Putamen (tissue), 1 donor: ENCODE data around the gene RASD2.

ENCODE experiments used
- DNase-seq: peaks from one replicate; pipeline ENCODE4 v3.0.0-alpha.2; 2016; ENCODE audit warnings: low spot score

The RASD2 gene

DNA sequence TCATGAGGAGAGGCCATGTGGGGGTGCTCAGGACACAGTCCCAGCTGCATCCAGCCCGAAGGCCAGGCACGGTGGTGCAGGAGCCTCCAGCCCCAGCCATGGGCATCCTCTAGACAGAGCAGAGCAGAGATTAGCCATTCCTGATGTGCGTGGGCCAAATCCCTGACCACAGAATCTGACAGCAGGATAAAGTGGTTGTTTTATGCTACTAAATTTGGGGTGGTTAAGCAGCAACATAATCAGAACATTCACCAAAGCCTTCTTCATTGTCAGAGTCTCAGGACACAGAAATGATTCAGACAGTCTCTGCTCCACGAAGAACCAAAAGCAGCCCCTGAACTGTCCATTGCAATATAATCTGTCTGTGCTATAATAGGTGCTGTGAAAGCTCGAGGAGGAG lies 19.7 kb downstream of the RASD2 start:
- no peak for DNase-seq

DNA sequence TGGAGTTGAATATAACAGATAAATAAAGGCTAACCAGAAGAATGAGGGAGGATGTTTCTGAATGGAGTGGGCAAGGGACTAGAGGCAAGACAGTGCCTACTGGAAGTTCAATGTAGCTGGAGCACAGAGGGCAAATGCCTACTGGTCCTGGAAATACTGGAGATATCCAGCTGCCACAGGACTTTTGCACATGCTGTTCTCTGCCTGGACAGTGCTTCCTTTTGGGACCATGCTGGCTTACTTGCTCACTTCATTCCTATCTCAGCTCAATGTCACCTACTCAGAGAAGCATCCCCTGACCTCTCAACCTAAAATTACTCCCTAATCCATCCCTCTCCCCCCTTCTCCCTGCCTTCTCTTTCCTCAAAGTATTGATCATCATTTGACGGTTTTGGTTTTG lies 20.2 kb downstream of the RASD2 start:
- DNase-seq: no peak

DNA sequence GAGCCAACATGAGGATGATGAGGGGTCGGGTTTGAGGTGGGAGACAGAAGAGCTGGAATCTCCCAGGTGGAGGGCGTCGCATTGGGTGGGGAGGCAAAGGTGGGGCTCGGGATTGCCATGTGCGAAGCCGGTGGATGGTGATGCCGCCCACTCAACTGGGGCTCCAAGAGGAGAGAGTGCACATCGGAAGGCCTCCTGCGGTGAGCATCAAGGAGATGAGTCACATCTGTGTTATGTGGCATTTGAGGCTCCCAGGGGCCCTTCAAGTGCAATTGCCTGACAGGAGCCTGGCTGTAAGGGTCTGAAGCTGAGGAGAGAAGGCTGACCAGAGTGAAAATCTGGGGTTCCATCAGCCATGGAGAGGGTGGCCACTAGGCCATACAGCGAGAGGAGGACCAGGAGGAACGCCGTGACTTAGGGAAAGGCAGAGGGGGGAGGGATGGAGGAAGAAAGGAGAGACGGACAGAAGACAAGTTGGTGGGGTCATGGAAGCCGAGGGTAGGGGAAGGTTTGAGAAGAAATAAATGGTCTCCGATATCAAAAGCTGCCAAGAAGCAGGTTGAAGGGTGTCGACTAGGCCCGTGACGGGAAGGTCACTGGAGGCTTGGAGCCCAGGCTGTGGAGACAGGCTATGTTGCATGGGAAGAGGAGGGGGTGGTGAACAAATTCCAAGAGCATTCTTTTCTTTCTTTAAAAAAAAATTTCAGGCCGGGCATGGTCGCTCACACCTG lies 21.3 kb downstream of the RASD2 start:
- DNase-seq: no peak

DNA sequence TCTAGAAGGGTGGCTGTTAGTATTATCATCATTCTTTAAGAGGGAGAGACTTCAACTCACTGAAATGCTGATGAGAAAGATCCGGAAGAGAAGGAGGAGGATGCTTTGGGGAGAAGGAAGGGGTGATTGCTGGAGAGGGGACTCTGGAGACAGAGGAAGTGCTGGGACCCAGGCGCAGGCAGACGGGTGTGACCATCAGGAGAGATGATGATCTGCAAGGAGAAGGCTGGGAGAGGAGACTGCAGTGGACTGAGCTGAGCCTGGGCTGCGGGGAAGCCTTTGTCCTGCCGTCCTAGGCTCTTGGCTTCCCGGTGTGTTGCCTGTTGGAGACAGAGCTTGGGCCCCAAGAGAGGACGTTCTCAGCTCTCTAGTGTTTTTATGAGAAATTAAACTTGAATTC lies 22.6 kb downstream of the RASD2 start:
- no peak for DNase-seq

DNA sequence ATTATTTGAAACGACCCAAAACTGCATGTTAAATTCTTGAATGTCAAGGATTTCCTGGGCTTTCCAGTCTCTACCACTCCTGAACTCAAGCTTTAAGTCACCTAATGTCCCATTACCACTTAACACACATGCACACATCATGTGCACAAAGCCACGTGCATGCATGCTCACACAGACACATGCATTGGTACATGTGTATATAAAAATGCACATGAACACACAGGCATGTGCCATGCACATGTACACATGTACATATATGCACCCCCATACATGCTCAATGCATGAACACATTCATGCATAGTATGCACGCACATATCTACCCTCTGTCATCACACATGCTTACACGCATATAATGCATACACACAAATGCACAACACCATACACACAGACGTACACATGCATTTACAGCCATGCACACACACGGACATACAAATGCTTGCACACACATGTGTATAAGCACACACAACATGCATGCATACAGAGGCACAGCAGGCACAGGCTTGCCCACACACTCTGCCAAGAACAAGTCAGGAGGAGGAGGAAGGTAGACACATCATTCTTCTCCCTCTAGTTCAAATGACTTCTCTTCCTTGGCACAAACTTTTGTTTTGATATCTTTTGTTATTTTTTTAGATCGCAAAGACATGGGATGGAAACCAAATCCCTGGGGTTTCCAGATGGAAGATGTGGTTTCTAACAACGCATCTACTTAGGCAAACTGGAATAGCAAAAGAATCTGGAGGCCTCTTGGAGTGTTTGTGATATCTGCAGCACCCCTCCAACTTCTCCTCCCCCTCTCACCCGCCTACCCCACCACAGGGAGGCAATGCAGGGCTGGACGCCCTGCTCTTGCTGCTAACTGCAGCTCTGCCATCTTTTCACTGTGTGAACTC lies 24.6 kb downstream of the RASD2 start:
- DNase-seq: no peak

DNA sequence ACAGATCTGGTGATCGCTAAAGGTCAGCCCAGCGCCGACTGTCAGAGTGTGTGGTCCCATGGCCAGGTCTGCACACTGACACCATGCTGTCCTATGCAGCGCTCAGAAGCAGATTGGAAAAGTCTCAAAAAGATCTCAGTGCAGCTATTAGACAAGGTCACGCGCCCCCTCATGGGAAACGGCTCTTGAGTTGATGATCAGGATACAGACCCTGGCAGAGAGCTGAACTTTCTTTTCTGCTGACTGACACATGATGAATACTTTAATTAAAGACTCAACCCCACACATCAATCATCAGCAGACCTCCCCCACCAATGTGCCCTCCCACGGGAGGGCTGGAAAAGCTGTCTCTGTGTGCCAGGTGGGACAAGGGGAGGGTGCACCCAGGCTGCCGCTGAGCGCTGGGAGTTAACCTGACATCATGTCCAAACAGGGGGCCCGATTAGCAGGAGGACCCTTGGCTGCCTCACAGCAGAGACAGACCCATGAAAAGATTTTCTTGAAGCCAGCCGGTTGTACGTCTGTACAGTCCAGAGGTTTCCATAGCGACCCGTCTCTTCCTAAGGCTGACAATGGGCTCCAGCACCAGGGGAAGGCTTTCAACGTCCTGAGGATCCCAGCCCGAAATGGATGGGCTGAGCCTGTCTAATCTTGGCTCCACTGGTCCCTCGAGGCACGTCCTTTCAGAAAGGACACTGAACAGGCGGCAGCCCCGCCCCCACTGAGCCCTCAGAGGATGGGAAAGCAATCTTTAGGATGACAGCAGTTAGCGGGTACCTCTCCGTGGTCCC lies 26.9 kb downstream of the RASD2 start:
- peak; percentile 79 for DNase-seq

DNA sequence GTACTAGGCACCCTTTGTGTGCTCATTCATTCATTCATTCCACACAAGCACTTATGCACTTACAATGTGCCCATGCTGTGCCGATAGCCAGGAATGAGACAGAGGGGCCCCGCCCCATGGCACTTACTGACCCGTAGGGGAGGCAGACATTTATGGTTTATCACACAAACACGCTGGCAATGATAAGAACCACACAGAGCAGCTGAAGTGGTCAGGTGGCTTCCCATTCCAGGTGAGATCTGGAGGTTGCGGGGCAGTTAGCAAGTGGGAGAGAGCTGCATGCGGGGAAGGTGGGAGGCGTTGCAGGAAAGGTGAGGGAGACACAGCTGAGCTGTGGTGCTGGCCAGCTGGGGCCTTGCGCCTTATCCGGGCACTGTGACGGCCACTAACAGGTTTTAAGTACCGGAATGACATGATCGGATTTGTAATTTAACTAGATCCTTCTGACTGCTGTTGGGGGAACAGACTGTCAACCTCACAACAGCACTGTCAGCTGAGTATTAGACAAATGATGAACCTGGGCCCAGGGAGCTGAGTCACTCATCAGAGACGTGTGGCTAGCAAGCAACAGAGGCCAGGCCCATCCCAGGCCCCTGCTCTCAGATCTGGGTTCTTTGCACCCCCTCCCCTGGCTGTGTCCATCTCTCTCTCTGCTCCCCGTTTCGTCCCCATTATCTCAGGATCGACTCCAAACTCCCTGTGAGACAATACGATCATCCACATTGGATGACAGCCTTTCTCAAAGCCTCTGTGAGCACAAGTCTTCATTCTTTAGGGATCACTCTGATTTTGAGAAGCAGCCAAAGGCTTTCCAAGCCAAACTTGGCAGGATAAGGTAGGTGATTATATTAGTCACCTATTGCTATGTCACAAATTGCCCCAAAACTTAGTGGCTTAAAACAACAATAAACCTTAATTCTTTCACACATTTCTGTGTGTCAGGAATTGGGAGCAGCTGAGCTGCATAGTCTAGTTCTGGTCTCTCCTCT lies 28.4 kb downstream of the RASD2 start:
- DNase-seq: no peak

DNA sequence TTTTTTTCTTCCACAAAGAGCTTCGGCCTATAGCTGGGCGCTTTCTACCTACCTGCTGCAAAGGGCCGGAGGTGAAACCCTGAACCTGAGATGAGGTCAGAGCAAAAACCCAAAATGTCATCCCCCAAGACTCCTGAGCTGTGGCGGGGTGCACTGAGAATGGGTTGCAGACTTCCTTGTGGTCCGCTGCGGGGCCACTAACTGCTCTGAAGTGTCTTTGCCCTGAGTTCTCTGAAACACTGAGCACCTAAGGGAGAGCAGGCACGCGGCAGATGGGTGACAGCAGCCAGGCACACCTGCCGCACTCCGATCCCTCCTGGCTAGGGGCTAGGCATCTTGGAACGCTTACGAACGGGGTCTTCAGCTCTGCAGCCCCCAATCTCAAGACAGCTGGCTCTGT lies 29.3 kb downstream of the RASD2 start:
- no peak for DNase-seq

DNA sequence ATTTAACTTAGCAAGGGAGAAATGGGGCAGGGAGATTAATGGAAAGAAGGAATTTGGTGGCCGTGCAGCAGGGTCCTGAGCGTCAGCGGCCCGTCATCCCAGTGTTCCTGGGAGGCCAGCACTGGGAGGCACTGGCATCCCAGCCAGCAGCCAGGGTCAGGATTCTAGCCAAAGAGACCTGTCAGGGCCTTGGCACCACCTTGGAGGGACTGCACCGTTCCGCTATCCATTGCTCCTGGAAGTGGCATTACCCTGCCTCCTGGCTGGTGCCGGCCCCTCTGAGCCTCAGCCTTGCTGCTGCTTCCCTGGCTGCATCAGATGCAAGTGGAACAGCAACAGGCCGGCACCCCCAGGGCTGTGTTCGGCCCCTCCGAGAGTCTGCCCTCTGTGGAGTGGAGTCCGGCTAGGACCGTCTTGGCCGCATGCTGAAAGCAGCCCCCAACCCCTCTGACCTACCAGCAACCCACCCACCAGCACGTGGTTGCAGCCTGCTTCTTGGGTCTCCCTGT lies 30.1 kb downstream of the RASD2 start:
- no peak for DNase-seq

DNA sequence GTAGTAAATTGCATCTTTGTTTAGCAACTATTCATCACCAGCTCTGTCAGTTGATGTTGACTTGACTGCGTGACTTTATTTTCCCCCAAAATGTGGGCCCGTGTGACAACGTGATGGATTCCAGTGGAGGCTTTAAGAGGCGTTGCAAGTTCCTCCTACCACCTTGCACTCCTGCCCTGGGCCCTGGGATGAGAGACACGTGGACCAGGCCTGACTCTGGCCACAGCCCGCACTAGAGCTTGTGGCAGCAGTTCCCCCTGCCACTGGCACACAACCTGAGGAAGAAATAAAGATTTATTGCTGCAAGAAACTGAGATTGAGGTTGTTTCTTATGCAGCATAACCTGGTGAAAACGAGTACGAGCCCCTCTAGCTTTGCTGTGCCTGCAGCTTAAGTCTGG lies 31.9 kb downstream of the RASD2 start:
- DNase-seq: no peak

DNA sequence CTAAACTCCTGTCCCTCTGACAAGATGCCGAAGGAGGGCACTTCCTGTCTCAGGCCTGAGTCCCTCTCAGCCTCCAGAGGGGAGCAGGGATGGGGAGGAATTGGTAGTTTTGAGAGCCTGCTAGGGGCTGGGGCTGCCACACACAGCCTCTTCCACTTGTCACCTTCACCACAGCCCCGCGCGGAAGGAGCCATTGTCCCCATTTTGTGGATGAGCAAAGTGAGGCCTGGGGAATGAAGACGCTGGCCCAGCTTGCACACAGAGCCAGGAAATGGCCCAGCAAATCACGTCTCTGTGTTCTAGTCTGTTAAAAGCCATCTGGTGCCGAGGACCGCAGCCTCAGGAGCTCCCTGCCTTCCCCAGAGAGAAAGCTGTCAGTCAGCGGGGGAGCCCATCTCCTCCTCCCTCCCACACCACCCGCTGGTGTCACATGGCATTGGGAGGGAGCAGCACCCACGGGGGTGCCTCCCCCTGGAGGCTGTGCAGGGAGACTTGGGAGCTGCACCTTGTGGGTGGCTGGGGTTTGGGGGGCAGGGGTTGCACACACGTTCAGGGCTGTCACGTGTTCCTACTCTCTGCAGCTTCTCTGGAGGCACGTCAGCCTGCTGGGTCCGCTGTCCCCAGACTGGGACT lies 34.6 kb downstream of the RASD2 start:
- DNase-seq: peak; percentile 82

DNA sequence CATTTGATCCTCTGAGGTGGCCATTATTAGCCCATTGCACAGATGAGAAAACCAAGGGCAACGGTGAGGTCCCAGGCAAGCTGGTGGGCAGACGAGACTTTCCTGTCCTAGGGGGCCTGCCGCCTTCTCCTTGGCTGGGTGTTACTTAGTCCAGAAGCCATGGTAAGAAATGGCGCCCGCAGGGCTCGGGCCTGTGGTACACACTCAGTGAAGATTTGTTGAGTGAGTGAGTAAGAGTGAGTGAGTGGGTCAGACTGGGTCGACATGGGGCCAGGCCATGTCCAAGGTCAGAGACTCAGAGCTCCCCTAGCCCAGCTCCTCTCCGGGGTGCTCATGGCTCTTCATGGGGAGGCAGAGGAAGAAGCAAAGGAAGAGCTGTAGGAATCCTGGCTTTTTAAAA lies 36.0 kb downstream of the RASD2 start:
- no peak for DNase-seq

DNA sequence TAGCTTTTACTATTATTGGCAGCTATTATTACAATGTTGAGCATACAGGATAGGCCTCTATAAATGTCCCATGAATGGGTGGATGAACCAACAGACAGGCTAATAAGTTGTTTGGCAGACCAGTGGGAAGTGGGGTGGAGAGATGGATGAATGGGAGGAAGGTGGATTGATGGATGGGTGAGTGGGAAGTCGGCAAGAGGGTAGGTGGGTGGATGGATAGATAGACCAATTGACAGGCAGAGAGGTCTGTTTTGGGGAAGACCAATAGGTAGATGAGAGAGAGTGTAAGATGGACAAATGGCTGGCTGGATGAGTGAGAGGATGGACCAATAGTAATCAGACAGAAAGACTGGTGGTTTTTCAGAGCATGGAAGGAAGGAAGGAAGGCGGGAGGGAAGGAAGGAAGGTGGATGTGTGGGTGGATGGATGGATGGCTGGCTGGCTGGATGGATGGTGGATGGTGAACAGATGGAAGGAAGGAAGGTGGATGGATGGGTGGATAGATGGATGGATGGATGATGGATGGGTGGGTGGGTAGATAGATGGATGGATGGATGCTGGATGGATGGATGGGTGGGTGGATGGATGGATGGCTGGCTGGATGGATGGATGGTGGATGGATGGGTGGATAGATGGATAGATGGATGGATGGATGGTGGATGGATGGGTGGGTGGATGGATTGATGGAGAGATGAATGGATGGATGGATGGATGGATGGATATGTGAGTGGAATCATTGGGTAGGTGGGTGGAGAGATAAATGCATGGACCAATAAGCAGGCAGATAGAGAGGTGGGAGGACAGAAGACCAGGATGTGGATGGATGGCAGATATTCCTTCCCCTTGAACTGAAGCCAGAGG lies 37.4 kb downstream of the RASD2 start:
- DNase-seq: no peak

DNA sequence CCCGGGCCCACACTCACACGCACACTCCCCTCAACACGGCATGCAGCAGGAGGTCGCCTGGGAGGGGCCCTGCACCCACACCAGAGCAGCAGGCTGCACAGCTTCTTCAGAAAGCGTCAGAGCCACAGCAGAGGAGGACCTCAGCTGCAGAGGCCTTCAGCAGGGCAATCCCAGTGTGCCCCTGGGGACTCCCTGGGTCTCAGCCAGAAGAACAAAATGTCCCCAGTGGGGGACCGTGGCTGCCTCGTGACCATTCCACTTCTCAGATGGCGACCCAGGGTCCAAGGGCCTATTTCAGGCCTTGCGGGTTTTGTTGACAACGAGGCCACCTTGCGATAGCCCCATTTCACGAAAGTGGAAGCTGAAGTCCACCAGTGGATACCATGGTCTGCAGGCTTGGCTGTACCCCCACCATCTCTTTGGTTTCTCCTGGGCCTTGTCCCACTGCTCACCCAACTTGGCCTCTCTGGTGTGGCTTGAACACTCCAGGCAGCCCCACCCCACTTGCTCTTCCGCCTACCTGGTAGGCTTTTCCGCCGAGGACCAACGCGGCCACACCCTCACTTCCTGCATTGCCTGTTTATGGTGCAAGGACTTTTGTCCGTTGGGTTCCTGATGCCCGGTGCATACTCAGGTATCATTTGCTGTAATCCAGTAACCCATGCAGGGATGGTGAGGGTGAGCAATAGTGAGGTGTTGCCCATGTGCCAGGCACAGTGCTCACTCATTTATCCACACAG lies 38.4 kb downstream of the RASD2 start:
- DNase-seq: no peak

DNA sequence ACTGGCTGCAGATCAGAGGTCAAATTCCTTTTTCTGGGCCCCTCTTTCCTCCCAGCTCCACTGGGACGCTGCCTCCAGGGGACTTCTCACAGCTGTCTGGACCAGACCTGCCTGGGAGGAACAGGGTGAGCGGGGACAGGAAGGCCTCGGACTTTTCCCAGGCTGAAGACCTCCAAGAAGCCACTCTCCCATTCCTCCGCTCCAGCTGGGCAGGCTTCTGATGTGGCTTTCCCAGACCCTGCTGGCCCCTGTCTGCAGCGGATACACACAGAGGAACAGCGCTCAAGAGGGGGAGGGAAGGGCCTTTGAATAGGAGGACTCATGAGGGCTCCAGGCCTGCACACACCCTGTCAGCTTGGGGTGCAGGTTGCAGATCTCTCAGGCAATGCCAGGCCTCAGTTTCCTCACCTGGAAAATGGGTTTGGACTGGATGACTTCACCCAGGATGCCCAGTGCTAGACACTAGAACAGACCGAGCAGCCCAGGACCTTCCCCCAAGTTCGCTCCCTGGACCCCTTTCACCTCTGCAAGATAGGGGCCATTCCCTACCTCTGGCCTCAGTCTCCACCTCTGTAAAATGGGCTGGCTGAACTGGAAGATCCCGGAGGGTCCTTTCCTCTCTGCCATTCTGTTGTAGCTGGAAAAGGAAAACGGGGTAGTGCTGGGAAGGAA lies 39.9 kb downstream of the RASD2 start:
- no peak for DNase-seq

DNA sequence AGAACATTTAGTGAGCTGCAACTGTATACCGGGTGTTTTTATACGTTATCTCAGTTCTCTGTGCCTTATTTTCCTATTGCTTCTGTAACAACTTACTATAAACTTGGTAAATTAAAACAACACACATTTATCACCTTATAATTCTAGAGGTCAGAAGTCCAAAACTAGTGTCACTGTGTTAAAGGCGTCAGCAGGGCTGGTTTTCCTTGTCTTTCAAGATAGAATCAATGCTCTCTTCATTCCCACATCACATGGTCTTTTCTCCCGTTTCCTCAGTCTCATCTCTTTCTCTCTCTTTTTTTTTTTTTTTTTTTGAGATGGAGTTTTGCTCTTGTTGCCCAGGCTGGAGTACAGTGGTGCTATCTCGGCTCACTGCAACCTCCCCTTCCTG lies 40.4 kb downstream of the RASD2 start:
- DNase-seq: no peak

DNA sequence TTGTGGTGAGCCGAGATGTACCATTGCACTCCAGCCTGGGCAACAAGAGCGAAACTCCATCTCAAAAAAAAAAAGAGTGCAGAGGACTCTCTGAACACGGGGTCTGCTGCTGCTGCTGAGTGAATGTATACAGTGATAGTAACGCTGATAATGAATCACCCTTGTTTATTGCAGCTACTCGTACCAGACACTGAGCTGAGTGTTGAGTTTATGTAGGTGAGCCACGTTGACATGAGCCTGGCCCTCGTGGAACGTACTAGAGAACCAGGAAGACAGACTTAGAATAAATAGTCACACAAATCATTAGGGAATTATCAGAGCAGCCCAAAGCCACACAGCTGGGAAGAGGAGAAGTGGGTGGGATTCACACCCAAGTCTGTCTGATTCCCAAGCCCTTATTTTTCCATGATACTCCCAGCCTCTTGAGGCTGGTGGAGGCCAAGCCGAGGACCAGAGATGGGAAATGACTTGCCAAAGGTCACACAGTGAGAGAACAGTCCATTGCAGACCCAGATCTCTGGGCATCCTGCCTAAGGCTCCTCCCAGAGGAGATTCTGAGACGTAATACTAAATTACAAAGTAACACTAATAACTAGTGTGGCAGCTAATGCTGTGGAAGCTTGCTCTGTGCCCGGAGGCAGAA lies 41.7 kb downstream of the RASD2 start:
- DNase-seq: no peak
